ENCODE results near the gene CLCA2.

Gene CLCA2

DNA sequence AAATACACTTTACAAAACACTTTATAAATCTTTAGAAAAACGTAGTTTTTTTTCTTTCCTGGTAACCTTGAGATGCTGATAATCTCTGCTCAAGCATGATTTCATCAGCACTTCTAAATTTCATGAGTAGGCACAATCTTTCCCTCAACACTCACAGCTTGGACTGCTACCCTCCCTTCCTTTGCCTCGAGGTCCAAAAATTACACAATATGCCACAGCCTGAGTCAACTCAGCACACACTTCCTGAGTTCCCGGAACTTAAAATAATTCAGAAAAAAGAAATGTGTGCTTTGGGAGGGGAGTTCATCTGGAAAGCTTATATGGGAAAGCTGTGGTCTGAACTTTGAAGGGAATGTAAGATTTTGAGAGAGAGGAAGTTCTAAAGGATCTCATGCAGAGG lies 5.9 kb downstream of the CLCA2 start:
- DNase-seq, result no peak

- DNase-seq, result no peak
These were observed 6.4 kb downstream of the CLCA2 start for GRCh38 chr1:86430376-86430775.

DNA sequence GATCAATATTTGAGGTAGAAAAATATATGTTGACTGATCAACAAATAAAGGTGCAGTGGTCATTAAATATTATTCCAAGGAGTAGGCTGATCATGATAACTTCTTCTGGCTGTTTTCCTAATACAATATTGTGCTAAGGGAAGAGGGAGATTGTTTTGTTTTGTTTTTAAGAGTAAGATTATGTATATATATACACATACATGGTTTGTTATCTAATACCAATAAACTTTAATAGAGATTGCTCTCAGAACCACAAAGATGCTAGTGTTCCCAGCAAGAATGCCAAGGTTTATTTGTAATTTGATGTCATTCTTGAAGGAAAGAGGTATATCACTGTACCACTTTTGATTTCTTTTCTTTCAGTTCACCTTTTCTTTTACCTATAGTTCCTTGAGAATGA lies 10.1 kb downstream of the CLCA2 start:
- DNase-seq, result no peak

- no peak for DNase-seq
These were observed 11.4 kb downstream of the CLCA2 start for GRCh38 chr1:86435327-86435726.

DNA sequence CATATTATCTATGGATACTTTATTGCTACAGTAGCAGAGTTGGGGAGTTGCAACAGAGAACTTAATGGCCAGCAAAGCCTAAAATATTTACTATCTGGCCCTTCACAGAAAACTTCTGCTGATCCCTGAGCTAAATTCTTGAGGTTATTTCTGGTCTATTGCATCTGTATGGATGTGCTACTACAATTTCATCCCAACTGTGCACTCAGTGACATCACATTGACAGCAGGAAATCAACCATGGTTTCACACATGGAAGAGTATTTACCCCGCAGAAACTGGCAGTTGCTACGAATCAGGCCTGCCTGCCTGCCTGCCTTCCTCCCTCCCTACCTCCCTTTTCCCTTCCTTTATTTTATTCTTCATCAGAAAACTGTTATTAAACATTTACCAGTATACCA lies 12.1 kb downstream of the CLCA2 start:
- no peak for DNase-seq

- DNase-seq, result no peak
These were observed 17.6 kb downstream of the CLCA2 start for GRCh38 chr1:86441581-86441980.

DNA sequence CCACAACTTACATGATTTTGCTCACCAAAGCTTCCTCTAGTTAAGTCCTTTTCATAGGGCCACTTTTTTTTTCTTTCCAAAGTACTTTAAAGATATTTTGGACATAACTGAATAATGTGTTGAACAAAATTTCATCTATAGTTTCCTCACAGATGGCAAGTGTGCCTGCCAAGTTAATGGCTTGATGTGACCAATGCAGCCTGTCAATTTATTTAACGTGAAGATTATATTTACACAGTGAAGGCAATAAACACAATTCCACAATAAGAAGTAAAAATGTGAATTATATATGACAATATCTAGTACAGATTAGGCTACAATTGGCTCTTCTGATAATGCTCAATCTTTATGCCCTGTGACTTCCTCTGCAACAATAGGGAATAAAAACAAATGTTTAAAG lies 18.0 kb downstream of the CLCA2 start:
- DNase-seq, result no peak

- no peak for DNase-seq
These were observed 21.9 kb downstream of the CLCA2 start for GRCh38 chr1:86445919-86446318.

GRCh38 chr1:86447198-86447790 lies 23.3 kb downstream of the CLCA2 start:
- no peak for DNase-seq

- DNase-seq, result no peak
These were observed 24.7 kb downstream of the CLCA2 start for GRCh38 chr1:86448670-86449069.

- DNase-seq, result no peak
These were observed 25.1 kb downstream of the CLCA2 start for GRCh38 chr1:86449103-86449502.

DNA sequence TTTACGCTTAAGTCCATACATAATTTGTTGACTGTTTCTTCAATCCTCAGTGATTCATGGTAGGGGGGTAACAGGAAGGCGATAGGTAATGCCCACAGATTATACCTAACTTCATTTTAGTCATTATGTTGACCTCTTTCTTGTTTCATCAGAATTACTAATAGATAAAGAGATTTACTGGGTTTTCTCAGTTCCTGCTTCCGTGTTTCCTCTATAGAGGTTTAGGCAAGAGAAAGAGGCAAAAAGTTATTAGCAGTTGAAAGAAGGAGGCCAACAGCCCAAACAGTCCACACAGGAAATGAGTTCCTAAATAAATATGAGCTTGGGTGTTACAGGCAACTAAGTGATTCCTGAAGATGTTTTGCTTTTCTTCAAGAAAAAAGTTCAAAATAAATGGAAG lies 26.9 kb downstream of the CLCA2 start:
- no peak for DNase-seq

DNA sequence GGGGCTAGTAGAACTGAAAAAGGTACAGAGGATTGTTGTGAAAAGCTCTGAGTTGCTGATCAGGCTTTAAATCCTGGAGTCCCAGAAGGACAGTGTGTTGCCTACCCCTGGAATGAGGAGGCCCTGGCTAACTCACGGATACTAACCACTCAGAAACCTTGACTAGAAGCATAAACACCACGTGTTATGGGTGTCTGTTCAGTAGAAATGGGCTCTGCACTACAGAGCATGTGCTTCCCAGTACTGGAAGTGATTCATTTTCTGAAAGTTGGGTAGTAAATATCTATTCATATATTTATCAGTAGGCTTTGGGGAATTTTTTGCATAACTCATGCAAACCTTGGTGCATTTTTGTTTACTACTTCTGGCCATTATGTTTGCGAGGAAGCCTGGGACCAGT lies 29.7 kb downstream of the CLCA2 start:
- DNase-seq, result no peak

GRCh38 chr1:86455073-86455472 lies 31.1 kb downstream of the CLCA2 start:
- no peak for DNase-seq

DNA sequence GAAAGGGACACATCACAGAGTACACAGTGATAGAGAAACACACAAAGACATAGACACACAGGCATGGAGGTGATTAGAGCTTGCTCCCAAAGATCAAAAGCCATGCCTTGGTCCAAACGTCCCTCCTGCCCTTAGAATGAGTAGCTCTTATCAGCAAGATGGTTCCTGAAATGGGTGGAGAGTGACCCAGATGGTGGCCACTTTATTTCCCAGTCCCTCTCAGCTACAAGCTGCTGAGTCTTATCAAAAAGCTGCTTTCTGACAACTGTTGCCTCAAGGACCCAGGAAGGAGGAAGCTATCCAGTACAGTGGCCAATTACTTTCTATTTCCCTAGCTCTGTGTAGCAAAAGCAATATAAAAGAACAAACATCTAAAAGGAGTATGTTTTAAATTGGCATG lies 37.0 kb downstream of the CLCA2 start:
- no peak for DNase-seq

GRCh38 chr1:86461482-86461881 lies 37.5 kb downstream of the CLCA2 start:
- no peak for DNase-seq

GRCh38 chr1:86464819-86465218 lies 40.8 kb downstream of the CLCA2 start:
- DNase-seq, result no peak

DNA sequence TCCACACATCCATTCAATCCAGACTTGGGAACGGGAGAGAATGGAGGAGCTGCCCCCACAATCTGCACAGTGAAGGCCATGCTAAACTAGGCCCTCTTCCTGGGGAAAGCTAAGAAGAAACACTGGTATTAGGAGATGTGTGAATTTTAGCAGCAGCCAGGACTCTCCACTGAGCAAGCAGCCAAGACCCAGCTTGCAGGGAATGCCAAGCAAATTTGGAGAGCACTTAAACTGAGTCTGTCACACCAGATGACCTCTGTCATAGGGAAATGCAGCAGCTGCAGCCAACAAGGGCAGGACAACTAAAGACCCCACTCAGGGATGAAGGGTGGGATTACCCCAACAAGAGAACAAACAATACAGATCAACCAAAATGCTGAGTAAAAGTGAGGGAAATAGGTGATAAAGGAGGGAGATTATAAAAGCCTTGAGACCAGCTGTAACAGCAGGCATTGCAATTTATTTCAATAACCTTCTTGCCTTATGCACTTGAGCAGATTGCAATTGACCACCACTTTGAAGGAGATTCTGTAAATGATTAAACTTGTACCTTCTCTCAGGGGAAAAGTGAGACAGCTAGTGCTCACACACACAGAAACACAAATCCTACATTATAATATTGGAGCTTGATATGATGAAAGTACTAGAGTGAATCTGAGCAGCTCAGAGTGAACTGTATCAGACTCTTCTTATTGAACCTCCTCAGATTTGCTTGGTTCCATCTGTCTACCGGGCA lies 42.3 kb downstream of the CLCA2 start:
- no peak for DNase-seq

DNA sequence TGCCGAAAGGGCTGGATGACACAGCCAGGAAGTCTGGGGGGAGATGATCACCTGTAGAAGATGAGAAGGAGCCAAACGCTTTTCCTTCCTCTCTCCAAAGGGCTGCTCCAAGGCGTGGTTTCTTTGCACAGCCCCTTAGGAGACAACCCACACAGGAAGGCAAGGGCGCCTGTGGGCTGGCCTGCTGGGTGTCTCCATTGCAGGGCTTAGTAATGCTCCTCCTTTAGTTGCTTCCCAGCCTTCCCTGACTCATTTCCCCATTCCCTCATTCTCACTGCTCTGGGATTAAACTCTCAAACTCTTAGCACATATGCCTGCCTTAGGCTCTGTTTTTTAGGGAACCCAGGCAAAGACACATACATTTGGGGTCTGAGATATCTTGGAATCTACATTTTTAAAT lies 43.0 kb downstream of the CLCA2 start:
- no peak for DNase-seq

DNA sequence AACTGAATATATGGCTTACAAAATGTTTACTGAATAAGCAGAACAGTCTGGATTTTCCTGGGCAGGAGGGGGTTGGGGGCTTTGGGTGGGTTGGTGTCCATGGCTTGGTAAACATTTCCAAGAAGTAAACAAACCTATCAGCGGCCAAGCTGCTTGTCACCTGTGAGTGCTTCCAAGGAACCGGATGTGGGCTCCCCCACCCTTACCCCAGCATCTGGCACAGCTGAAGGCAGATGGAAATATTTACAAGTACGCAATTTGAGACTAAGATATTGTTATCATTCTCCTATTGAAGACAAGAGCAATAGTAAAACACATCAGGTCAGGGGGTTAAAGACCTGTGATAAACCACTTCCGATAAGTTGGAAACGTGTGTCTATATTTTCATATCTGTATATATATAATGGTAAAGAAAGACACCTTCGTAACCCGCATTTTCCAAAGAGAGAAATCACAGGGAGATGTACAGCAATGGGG lies 44.6 kb downstream of the CLCA2 start, which contains the start of gene CLCA1:
Gene CLCA1 (plus strand): TSS at position 427 of the 477 bp plus-strand sequence. CDS start 45 bp downstream, at position 472.
- DNase-seq, result no peak

DNA sequence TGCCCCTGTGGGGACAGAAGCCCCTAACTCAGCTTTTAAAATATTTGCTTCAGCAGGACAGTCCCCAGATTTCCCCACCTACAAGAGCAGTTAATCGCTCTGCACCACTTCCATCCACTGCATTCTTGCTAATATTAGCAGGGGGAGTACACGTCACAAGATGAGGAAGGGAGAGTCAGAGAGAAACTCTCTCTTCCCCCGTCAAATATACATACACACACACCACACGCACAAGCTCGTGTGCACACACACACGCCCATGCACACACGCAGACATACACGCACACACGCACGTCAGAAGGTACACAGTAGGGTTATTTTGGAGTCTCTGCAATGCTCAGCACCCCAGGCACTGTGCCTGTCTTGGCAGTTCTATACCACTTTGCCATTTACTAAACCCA lies 46.9 kb downstream of the CLCA2 start:
- no peak for DNase-seq

- no peak for DNase-seq
These were observed 47.3 kb downstream of the CLCA2 start for GRCh38 chr1:86471291-86471690.

DNA sequence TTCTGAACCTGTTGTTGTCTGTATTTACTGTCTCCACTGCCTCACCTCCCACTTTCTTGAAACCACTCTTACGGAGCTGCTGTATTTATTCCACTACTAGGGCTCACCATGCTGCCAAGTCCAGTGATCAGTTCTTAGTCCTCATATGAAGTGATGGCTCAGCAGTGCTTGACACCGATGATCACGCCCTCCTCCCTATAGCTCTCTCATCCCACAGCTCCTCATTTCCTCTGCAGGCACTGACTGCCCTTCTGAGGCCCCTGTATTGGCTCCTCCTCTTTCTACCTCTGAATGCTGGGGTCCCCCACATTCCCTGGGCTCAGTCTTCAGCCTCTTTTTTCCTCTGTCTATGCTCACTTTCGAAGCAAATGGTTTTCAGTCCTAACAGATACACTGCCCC lies 48.2 kb downstream of the CLCA2 start:
- no peak for DNase-seq

DNA sequence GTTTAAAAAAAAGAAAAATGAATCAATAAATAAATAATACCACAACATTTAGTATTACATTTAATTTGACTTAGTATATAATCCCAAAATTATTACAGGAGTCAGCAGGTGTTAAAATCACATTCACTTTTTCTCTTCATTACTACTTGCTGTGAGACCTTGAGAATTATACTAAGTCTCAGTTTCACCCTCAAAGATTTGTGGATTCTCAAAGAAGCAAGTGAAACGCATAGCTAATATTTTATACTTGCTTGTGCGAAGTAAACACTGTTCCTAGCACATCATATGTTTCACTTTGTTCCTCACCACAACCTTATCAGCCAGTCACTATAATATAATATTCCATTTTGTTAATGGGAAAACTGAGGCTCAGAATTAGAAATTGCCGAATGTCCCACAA lies 48.8 kb downstream of the CLCA2 start:
- DNase-seq, result no peak

GRCh38 chr1:86477256-86477655 lies 53.3 kb downstream of the CLCA2 start:
- no peak for DNase-seq
